Measurements from ENCODE around the gene ATF6B.

Gene ATF6B

GRCh38 chr6:32152769-32153563 lies 24.9 kb upstream of the ATF6B start:
- H3K27ac ChIP-seq (ENCODE audit: low read depth, low read length) = peak overlapping the region; percentile 97
- peak overlapping the region; percentile 77 for H3K9ac ChIP-seq (ENCODE audit: low read length)
- H3K4me3 ChIP-seq (ENCODE audit: low read depth in 1 of 2, low read length in 2 of 2) = peak overlapping the region; percentile 81 to 96
- no peaks in the 10 kb centered on the region for H3K9me3 ChIP-seq (ENCODE audit: low read length)
- H3K36me3 ChIP-seq (ENCODE audit: insufficient read depth, low read length) = peaks cover 24% of the 10 kb centered on the region
- H3K27me3 ChIP-seq (ENCODE audit: control insufficient read depth in 1 of 2, insufficient read depth in 2 of 2, low read length in 2 of 2) = no peaks in the 10 kb centered on the region
- H3K4me1 ChIP-seq (ENCODE audit: insufficient read depth, low read length) = peaks cover 36% of the 10 kb centered on the region

GRCh38 chr6:32151863-32152768 lies 24.1 kb upstream of the ATF6B start, which contains the start of gene PRRT1:
TSS of gene PRRT1 (minus strand) at chr6:32151939. CDS start at chr6:32151827, 112 bp downstream.
- Histone ChIP-seq H3K27me3 (ENCODE audit: control insufficient read depth in 1 of 2, insufficient read depth in 2 of 2, low read length in 2 of 2) (no peaks in the 10 kb centered on the region), H3K4me1 (ENCODE audit: insufficient read depth, low read length) (peaks cover 36% of the 10 kb centered on the region), H3K9me3 (ENCODE audit: low read length) (no peaks in the 10 kb centered on the region), H3K36me3 (ENCODE audit: insufficient read depth, low read length) (peaks cover 17% of the 10 kb centered on the region), H3K27ac (ENCODE audit: low read depth, low read length) (peak within 1 kb of the TSS; percentile 97), H3K9ac (ENCODE audit: low read length) (peak within 1 kb of the TSS; percentile 77), H3K4me3 (ENCODE audit: low read depth in 1 of 2, low read length in 2 of 2) (peak within 1 kb of the TSS; percentile 56 to 96)

GRCh38 chr6:32151181-32151862 lies 23.3 kb upstream of the ATF6B start:
- peak overlapping the region; percentile 76 for H3K9ac ChIP-seq (ENCODE audit: low read length)
- peaks cover 36% of the 10 kb centered on the region for H3K4me1 ChIP-seq (ENCODE audit: insufficient read depth, low read length)
- peak overlapping the region; percentile 70 for H3K27ac ChIP-seq (ENCODE audit: low read depth, low read length)
- no peaks in the 10 kb centered on the region for H3K9me3 ChIP-seq (ENCODE audit: low read length)
- H3K27me3 ChIP-seq (ENCODE audit: control insufficient read depth in 1 of 2, insufficient read depth in 2 of 2, low read length in 2 of 2) = no peaks in the 10 kb centered on the region
- H3K4me3 ChIP-seq (ENCODE audit: low read depth in 1 of 2, low read length in 2 of 2) = peak overlapping the region; percentile 56 to 86
- peaks cover 11% of the 10 kb centered on the region for H3K36me3 ChIP-seq (ENCODE audit: insufficient read depth, low read length)

GRCh38 chr6:32149932-32150870 lies 22.2 kb upstream of the ATF6B start:
- peak overlapping the region in 1 of 2 donors; percentile 86 for H3K4me3 ChIP-seq (ENCODE audit: low read depth in 1 of 2, low read length in 2 of 2)
- H3K27me3 ChIP-seq (ENCODE audit: control insufficient read depth in 1 of 2, insufficient read depth in 2 of 2, low read length in 2 of 2) = no peaks in the 10 kb centered on the region
- no peaks in the 10 kb centered on the region for H3K36me3 ChIP-seq (ENCODE audit: insufficient read depth, low read length)
- H3K4me1 ChIP-seq (ENCODE audit: insufficient read depth, low read length) = peaks cover 28% of the 10 kb centered on the region
- no peak overlapping the region for H3K9ac ChIP-seq (ENCODE audit: low read length)
- peak overlapping the region; percentile 46 for H3K27ac ChIP-seq (ENCODE audit: low read depth, low read length)
- no peaks in the 10 kb centered on the region for H3K9me3 ChIP-seq (ENCODE audit: low read length)

- no peaks in the 10 kb centered on the region for H3K9me3 ChIP-seq (ENCODE audit: low read length)
- no peak overlapping the region for H3K4me3 ChIP-seq (ENCODE audit: low read depth in 1 of 2, low read length in 2 of 2)
- H3K36me3 ChIP-seq (ENCODE audit: insufficient read depth, low read length) = no peaks in the 10 kb centered on the region
- H3K27me3 ChIP-seq (ENCODE audit: control insufficient read depth in 1 of 2, insufficient read depth in 2 of 2, low read length in 2 of 2) = no peaks in the 10 kb centered on the region
- H3K9ac ChIP-seq (ENCODE audit: low read length) = no peak overlapping the region
- H3K27ac ChIP-seq (ENCODE audit: low read depth, low read length) = no peak overlapping the region
- H3K4me1 ChIP-seq (ENCODE audit: insufficient read depth, low read length) = peaks cover 23% of the 10 kb centered on the region
Observed at GRCh38 chr6:32149092-32149755, 21.2 kb upstream of the ATF6B start.

GRCh38 chr6:32148289-32149091 lies 20.4 kb upstream of the ATF6B start:
- H3K9ac ChIP-seq (ENCODE audit: low read length) = no peak overlapping the region
- no peak overlapping the region for H3K4me3 ChIP-seq (ENCODE audit: low read depth in 1 of 2, low read length in 2 of 2)
- peaks cover 23% of the 10 kb centered on the region for H3K4me1 ChIP-seq (ENCODE audit: insufficient read depth, low read length)
- no peaks in the 10 kb centered on the region for H3K27me3 ChIP-seq (ENCODE audit: control insufficient read depth in 1 of 2, insufficient read depth in 2 of 2, low read length in 2 of 2)
- no peak overlapping the region for H3K27ac ChIP-seq (ENCODE audit: low read depth, low read length)
- no peaks in the 10 kb centered on the region for H3K9me3 ChIP-seq (ENCODE audit: low read length)
- no peaks in the 10 kb centered on the region for H3K36me3 ChIP-seq (ENCODE audit: insufficient read depth, low read length)

GRCh38 chr6:32147401-32148132 lies 19.5 kb upstream of the ATF6B start:
- no peak overlapping the region for H3K4me3 ChIP-seq (ENCODE audit: low read depth in 1 of 2, low read length in 2 of 2)
- H3K9ac ChIP-seq (ENCODE audit: low read length) = no peak overlapping the region
- no peak overlapping the region for H3K27ac ChIP-seq (ENCODE audit: low read depth, low read length)
- no peaks in the 10 kb centered on the region for H3K9me3 ChIP-seq (ENCODE audit: low read length)
- H3K27me3 ChIP-seq (ENCODE audit: control insufficient read depth in 1 of 2, insufficient read depth in 2 of 2, low read length in 2 of 2) = no peaks in the 10 kb centered on the region
- H3K36me3 ChIP-seq (ENCODE audit: insufficient read depth, low read length) = no peaks in the 10 kb centered on the region
- H3K4me1 ChIP-seq (ENCODE audit: insufficient read depth, low read length) = peaks cover 16% of the 10 kb centered on the region

GRCh38 chr6:32146687-32147086 lies 18.6 kb upstream of the ATF6B start:
- H3K4me1 ChIP-seq (ENCODE audit: insufficient read depth, low read length) = peaks cover 10% of the 10 kb centered on the region
- no peak overlapping the region for H3K27ac ChIP-seq (ENCODE audit: low read depth, low read length)
- H3K36me3 ChIP-seq (ENCODE audit: insufficient read depth, low read length) = no peaks in the 10 kb centered on the region
- H3K27me3 ChIP-seq (ENCODE audit: control insufficient read depth in 1 of 2, insufficient read depth in 2 of 2, low read length in 2 of 2) = no peaks in the 10 kb centered on the region
- no peak overlapping the region for H3K9ac ChIP-seq (ENCODE audit: low read length)
- no peak overlapping the region for H3K4me3 ChIP-seq (ENCODE audit: low read depth in 1 of 2, low read length in 2 of 2)
- H3K9me3 ChIP-seq (ENCODE audit: low read length) = no peaks in the 10 kb centered on the region

- H3K27me3 ChIP-seq (ENCODE audit: control insufficient read depth in 1 of 2, insufficient read depth in 2 of 2, low read length in 2 of 2) = no peaks in the 10 kb centered on the region
- H3K4me1 ChIP-seq (ENCODE audit: insufficient read depth, low read length) = peaks cover 7% of the 10 kb centered on the region
- H3K36me3 ChIP-seq (ENCODE audit: insufficient read depth, low read length) = no peaks in the 10 kb centered on the region
- no peaks in the 10 kb centered on the region for H3K9me3 ChIP-seq (ENCODE audit: low read length)
- no peak overlapping the region for H3K27ac ChIP-seq (ENCODE audit: low read depth, low read length)
- no peak overlapping the region for H3K9ac ChIP-seq (ENCODE audit: low read length)
- no peak overlapping the region for H3K4me3 ChIP-seq (ENCODE audit: low read depth in 1 of 2, low read length in 2 of 2)
Observed at GRCh38 chr6:32146287-32146686, 18.2 kb upstream of the ATF6B start.

Data from muscle layer of colon (tissue), 2 donors.